HepG2 (cell line): Measurements from ENCODE around the gene DLX1. TPM values are rescaled to one million over a fixed set of nuclear protein-coding genes. Genes with fewer than 3 reads are reported as not detected.

Experiments used
- ATF7 ChIP-seq, 2 experiments: fragments of 450-650 bp in 1 of 2; sonication (generic) in 1 of 2; formaldehyde crosslinking in 1 of 2; IDR thresholded peaks; 2 replicates each; pipeline versions ENCODE4 v1.4.0 to v1.6.1; 2016 to 2020; ENCODE audit warnings: antibody characterized with exemption in 1 of 2, mild to moderate bottlenecking in 1 of 2, missing genetic modification reagents in 1 of 2
- BCL6 ChIP-seq: IDR thresholded peaks from 2 replicates; pipeline ENCODE4 v1.6.1; 2016; ENCODE audit warnings: missing genetic modification reagents, missing compliant biosample characterization
- HNRNPLL ChIP-seq: fragments of 200-400 bp; formaldehyde crosslinking; IDR thresholded peaks from 2 replicates; pipeline ENCODE4 v1.6.1; 2017; ENCODE audit warnings: mild to moderate bottlenecking, low read depth, low read length; ENCODE audit not compliant: poor library complexity, severe bottlenecking
- LCORL ChIP-seq, 2 experiments: fragments of 450-650 bp in 1 of 2; sonication (generic) in 1 of 2; formaldehyde crosslinking in 1 of 2; IDR thresholded peaks; 2 replicates each; pipeline versions ENCODE4 v1.5.0 to v1.6.1; 2017 to 2020; ENCODE audit warnings: antibody characterized with exemption in 1 of 2, missing genetic modification reagents in 1 of 2
- RNF2 ChIP-seq: fragments of 450-650 bp; conservative IDR thresholded peaks from 2 replicates; pipeline ENCODE4 v1.6.1; 2016; ENCODE audit warnings: low read depth
- TBX2 ChIP-seq: sonication (generic); formaldehyde crosslinking; IDR thresholded peaks from 2 replicates; pipeline ENCODE4 v1.5.0; 2020; ENCODE audit warnings: missing genetic modification reagents, mild to moderate bottlenecking, borderline replicate concordance
- ZNF501 ChIP-seq: sonication (generic); formaldehyde crosslinking; IDR thresholded peaks from 2 replicates; pipeline ENCODE4 v1.5.1; 2020; ENCODE audit warnings: mild to moderate bottlenecking, moderate library complexity, missing genetic modification reagents
- ZNF556 ChIP-seq: sonication (generic); formaldehyde crosslinking; IDR thresholded peaks from 2 replicates; pipeline ENCODE4 v1.4.0; 2020; ENCODE audit warnings: mild to moderate bottlenecking, missing genetic modification reagents, borderline replicate concordance
- ZNF761 ChIP-seq: sonication (generic); formaldehyde crosslinking; conservative IDR thresholded peaks from 2 replicates; pipeline ENCODE4 v1.4.0; 2020; ENCODE audit warnings: mild to moderate bottlenecking, missing genetic modification reagents
- polyA plus RNA-seq, 8 experiments: library from polyadenylated mRNA; depleted of rRNA in 3 of 8; stranded (reverse) in 7 of 8; unstranded in 1 of 8; fragments of >200 nt; fragmentation: Illumina TruSeq in 4 of 8; extraction: Trizol in 4 of 8; gene quantifications; 2 replicates each; pipeline versions ENCODE4 v1.2.1 to v1.2.3, GENCODE V29; 2011 to 2016; ENCODE audit warnings: low read depth in 4 of 8, missing spikeins in 1 of 8, mixed read lengths in 1 of 8; ENCODE audit not compliant: insufficient read depth in 1 of 8
- total RNA-seq, 5 experiments: library from RNA; depleted of rRNA; stranded (reverse); fragments of >200 nt; fragmentation: Illumina TruSeq; extraction: Trizol; gene quantifications; 2 replicates each; pipeline ENCODE4 v1.2.3, GENCODE V29; 2016; ENCODE audit warnings: low read depth in 1 of 5
- TF ChIP-seq, protein P1 (sequence below): sonication (generic); formaldehyde crosslinking; IDR thresholded peaks from 2 replicates; pipeline ENCODE4 v1.5.1; 2020; ENCODE audit warnings: mild to moderate bottlenecking, missing genetic modification reagents, moderate library complexity
- TF ChIP-seq, protein P2 (sequence below): sonication (generic); formaldehyde crosslinking; IDR thresholded peaks from 2 replicates; pipeline ENCODE4 v1.4.0; 2020; ENCODE audit warnings: missing genetic modification reagents
- TF ChIP-seq, protein P3 (sequence below): IDR thresholded peaks from 2 replicates; pipeline ENCODE4 v1.4.0; 2020; ENCODE audit warnings: mild to moderate bottlenecking, missing genetic modification reagents
- TF ChIP-seq, protein P4 (sequence below): sonication (generic); formaldehyde crosslinking; IDR thresholded peaks from 2 replicates; pipeline ENCODE4 v1.4.0; 2020; ENCODE audit warnings: mild to moderate bottlenecking, missing genetic modification reagents

DLX1 gene
- total and polyA plus RNA-seq, 2 of the 13 experiments (the other 11 are each of a cell fraction or from before 2014, with no cell fraction given) = 0.18 to 0.86 TPM

DNA sequence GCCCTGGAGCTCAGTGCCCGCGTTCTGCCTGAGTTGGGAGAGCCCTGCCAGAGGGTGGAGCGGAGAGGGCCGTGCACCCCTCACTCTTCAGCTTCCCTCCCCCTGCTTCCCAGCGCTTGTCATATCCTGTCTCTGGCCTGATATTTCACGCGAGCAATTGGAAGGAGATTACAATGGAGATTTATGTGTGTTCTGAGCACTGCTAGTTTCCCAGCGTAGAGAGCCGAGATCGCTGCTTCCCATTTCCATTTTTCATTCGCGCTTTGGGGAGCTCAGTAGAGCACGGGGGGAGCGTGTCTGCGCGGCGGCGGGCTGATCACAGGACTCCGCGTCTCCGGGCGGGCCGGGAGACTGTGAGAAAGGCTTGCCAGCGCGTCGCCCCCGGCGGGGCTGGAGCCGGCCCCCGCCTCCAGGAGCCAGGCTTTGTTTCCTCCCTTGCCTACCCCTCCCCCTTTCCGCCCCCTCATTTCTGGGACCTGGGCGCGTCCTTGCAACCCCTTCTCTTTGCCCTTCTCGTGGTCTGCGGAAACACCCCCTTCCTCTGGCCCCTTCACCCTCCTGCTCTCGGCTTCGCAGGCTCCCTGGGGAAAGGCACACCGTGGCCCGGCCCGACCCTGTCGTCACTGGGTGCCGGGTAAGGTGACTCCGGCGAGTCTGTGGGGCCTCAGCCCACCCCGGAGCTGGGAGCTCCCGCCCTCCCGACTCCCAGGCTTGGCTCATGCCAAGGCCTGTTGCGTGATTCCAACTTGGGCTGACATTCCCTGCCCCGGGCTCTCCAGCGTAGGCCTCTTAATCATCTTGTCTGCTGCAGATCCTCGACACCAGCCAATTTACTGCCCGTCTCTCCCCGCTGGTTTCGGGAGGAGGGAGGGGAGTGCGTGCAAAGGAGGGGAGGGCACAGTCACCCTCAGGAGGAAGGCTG is 11.6 kb downstream of the DLX1 start (continued):
- TF ChIP-seq ZNF761 (CRISPR knock-in tag) (0 out of 2 replicates have a peak, but pooled peaks have one; percentile 6), ZNF556 (CRISPR knock-in tag) (0 out of 2 replicates have a peak, but pooled peaks have one; percentile 30), ZNF501 (CRISPR knock-in tag) (0 out of 2 replicates have a peak, but pooled peaks have one; percentile 13), RNF2 (peak; percentile 69; the same call in 1 of the 2 replicates), ATF7 (IDR thresholded peaks at IDR 0.05) (no peak), ATF7 (CRISPR knock-in tag; IDR thresholded peaks at IDR 0.05) (no peak), HNRNPLL (peak; percentile 45), LCORL (IDR thresholded peaks at IDR 0.05) (no peak), LCORL (CRISPR knock-in tag; IDR thresholded peaks at IDR 0.05) (0 out of 2 replicates have a peak, but pooled peaks have one; percentile 42), TBX2 (CRISPR knock-in tag) (peak; percentile 17; the same call in 1 of the 2 replicates), BCL6 (CRISPR knock-in tag) (peak; percentile 90)
- TF ChIP-seq, protein P1, sequence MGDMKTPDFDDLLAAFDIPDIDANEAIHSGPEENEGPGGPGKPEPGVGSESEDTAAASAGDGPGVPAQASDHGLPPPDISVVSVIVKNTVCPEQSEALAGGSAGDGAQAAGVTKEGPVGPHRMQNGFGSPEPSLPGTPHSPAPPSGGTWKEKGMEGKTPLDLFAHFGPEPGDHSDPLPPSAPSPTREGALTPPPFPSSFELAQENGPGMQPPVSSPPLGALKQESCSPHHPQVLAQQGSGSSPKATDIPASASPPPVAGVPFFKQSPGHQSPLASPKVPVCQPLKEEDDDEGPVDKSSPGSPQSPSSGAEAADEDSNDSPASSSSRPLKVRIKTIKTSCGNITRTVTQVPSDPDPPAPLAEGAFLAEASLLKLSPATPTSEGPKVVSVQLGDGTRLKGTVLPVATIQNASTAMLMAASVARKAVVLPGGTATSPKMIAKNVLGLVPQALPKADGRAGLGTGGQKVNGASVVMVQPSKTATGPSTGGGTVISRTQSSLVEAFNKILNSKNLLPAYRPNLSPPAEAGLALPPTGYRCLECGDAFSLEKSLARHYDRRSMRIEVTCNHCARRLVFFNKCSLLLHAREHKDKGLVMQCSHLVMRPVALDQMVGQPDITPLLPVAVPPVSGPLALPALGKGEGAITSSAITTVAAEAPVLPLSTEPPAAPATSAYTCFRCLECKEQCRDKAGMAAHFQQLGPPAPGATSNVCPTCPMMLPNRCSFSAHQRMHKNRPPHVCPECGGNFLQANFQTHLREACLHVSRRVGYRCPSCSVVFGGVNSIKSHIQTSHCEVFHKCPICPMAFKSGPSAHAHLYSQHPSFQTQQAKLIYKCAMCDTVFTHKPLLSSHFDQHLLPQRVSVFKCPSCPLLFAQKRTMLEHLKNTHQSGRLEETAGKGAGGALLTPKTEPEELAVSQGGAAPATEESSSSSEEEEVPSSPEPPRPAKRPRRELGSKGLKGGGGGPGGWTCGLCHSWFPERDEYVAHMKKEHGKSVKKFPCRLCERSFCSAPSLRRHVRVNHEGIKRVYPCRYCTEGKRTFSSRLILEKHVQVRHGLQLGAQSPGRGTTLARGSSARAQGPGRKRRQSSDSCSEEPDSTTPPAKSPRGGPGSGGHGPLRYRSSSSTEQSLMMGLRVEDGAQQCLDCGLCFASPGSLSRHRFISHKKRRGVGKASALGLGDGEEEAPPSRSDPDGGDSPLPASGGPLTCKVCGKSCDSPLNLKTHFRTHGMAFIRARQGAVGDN (CRISPR knock-in tag) = peak; percentile 63
- TF ChIP-seq, protein P2, sequence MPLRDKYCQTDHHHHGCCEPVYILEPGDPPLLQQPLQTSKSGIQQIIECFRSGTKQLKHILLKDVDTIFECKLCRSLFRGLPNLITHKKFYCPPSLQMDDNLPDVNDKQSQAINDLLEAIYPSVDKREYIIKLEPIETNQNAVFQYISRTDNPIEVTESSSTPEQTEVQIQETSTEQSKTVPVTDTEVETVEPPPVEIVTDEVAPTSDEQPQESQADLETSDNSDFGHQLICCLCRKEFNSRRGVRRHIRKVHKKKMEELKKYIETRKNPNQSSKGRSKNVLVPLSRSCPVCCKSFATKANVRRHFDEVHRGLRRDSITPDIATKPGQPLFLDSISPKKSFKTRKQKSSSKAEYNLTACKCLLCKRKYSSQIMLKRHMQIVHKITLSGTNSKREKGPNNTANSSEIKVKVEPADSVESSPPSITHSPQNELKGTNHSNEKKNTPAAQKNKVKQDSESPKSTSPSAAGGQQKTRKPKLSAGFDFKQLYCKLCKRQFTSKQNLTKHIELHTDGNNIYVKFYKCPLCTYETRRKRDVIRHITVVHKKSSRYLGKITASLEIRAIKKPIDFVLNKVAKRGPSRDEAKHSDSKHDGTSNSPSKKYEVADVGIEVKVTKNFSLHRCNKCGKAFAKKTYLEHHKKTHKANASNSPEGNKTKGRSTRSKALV (CRISPR knock-in tag) = peak; percentile 74
- TF ChIP-seq, protein P3, sequence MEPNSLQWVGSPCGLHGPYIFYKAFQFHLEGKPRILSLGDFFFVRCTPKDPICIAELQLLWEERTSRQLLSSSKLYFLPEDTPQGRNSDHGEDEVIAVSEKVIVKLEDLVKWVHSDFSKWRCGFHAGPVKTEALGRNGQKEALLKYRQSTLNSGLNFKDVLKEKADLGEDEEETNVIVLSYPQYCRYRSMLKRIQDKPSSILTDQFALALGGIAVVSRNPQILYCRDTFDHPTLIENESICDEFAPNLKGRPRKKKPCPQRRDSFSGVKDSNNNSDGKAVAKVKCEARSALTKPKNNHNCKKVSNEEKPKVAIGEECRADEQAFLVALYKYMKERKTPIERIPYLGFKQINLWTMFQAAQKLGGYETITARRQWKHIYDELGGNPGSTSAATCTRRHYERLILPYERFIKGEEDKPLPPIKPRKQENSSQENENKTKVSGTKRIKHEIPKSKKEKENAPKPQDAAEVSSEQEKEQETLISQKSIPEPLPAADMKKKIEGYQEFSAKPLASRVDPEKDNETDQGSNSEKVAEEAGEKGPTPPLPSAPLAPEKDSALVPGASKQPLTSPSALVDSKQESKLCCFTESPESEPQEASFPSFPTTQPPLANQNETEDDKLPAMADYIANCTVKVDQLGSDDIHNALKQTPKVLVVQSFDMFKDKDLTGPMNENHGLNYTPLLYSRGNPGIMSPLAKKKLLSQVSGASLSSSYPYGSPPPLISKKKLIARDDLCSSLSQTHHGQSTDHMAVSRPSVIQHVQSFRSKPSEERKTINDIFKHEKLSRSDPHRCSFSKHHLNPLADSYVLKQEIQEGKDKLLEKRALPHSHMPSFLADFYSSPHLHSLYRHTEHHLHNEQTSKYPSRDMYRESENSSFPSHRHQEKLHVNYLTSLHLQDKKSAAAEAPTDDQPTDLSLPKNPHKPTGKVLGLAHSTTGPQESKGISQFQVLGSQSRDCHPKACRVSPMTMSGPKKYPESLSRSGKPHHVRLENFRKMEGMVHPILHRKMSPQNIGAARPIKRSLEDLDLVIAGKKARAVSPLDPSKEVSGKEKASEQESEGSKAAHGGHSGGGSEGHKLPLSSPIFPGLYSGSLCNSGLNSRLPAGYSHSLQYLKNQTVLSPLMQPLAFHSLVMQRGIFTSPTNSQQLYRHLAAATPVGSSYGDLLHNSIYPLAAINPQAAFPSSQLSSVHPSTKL = 0 out of 2 replicates have a peak, but pooled peaks have one; percentile 13
- TF ChIP-seq, protein P4, sequence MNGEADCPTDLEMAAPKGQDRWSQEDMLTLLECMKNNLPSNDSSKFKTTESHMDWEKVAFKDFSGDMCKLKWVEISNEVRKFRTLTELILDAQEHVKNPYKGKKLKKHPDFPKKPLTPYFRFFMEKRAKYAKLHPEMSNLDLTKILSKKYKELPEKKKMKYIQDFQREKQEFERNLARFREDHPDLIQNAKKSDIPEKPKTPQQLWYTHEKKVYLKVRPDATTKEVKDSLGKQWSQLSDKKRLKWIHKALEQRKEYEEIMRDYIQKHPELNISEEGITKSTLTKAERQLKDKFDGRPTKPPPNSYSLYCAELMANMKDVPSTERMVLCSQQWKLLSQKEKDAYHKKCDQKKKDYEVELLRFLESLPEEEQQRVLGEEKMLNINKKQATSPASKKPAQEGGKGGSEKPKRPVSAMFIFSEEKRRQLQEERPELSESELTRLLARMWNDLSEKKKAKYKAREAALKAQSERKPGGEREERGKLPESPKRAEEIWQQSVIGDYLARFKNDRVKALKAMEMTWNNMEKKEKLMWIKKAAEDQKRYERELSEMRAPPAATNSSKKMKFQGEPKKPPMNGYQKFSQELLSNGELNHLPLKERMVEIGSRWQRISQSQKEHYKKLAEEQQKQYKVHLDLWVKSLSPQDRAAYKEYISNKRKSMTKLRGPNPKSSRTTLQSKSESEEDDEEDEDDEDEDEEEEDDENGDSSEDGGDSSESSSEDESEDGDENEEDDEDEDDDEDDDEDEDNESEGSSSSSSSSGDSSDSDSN (CRISPR knock-in tag) = peak; percentile 36; the same call in 1 of the 2 replicates
